ENCODE results near the gene TMEM115. TPM values are rescaled to one million over a fixed set of nuclear protein-coding genes. Genes with fewer than 3 reads are reported as not detected.

Gene TMEM115
- total and polyA plus RNA-seq, 4 donors, result 29.0 to 44.8 (median 35.9) TPM

DNA sequence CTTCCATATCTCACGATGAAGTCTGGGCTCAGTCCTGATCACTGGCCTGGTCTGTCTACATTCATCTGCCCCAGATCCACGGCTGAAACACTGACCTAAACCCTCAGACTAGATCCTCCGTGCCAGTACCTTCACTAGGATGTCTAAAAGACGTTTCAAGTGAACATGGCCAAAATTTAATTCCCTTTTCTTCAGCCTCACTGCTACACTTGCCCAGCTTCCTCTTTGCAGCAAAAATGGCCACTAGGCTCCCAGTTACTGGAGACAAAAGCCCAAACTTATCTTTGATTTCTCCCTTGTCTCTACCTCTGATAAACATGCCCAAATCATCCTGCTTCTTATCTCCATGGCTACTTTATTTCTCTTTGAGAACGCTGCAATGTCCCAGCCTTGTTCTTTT is 20.4 kb downstream of the TMEM115 start:
- Histone ChIP-seq H3K9me3 (ENCODE audit: control insufficient read depth in 4 of 4, insufficient read depth in 3 of 4, low read length in 3 of 4) (no peaks in the 10 kb centered on the region), H3K27ac (ENCODE audit: low read depth in 1 of 2, low read length in 1 of 2) (peak overlapping the region in 1 of 2 donors; percentile 96), H3K9ac (ENCODE audit: insufficient read depth in 1 of 2, low read length in 2 of 2) (peak overlapping the region in 1 of 2 donors; percentile 65), H3K36me3 (ENCODE audit: control insufficient read depth in 4 of 4, insufficient read depth in 4 of 4, low read length in 4 of 4) (peaks cover 0 to 5% (median 0%) of the 10 kb centered on the region in 4 donors), H3K4me1 (ENCODE audit: control insufficient read depth in 5 of 5, insufficient read depth in 5 of 5, low read length in 5 of 5) (peaks cover 10 to 58% (median 21%) of the 10 kb centered on the region in 5 donors), H3K27me3 (ENCODE audit: control insufficient read depth in 3 of 3, insufficient read depth in 3 of 3, low read length in 2 of 3) (peaks cover 0 to 5% (median 0%) of the 10 kb centered on the region in 3 donors), H3K4me3 (no peak overlapping the region)
- DNase-seq (no peak), ATAC-seq (ENCODE audit: insufficient read depth, low FRiP score) (no peak)
- WGBS, 2 donors, result 26 to 56% methylated on average over 5 of the region's 5 CpGs
- TF ChIP-seq, protein P1, sequence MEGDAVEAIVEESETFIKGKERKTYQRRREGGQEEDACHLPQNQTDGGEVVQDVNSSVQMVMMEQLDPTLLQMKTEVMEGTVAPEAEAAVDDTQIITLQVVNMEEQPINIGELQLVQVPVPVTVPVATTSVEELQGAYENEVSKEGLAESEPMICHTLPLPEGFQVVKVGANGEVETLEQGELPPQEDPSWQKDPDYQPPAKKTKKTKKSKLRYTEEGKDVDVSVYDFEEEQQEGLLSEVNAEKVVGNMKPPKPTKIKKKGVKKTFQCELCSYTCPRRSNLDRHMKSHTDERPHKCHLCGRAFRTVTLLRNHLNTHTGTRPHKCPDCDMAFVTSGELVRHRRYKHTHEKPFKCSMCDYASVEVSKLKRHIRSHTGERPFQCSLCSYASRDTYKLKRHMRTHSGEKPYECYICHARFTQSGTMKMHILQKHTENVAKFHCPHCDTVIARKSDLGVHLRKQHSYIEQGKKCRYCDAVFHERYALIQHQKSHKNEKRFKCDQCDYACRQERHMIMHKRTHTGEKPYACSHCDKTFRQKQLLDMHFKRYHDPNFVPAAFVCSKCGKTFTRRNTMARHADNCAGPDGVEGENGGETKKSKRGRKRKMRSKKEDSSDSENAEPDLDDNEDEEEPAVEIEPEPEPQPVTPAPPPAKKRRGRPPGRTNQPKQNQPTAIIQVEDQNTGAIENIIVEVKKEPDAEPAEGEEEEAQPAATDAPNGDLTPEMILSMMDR (IDR thresholded peaks at IDR 0.05; ENCODE audit: control extremely low read depth, extremely low read depth), result no peak

DNA sequence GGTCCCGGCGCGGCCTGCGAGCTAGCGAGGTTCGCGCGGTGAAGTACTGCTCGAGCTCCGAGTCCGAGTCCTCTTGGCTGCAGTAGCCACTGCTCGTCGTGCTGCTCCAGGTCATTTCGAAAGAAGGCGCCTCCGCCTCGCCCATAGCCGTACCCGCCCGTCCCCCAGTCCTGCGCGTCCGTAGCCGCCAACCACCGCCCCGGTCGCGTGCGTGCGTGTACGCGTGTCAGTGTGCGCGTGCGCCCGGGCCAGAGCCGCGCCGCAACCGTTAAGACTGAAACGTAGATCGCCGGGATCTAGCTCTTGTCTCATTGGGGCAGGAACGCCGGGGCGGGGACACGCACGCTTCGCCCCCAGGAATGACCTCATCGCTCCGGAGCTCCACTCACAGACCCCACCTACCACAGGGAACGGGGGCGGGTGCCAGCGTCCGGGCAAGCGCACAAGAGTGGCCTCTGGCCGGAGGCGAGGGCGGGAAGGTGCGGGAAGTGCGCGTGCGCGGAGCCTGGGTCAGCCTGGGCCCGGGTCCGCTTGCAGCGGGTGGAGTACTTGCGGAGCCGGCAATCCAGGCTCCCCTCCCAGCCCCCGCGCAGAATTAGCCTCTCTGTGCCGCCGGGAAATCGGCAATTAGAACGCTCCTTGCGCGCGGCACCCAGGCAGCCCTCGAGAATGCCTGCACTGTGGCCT is 22.0 kb downstream of the TMEM115 start:
- Histone ChIP-seq H3K9me3 (ENCODE audit: control insufficient read depth in 4 of 4, insufficient read depth in 3 of 4, low read length in 3 of 4) (no peaks in the 10 kb centered on the region), H3K9ac (ENCODE audit: insufficient read depth in 1 of 2, low read length in 2 of 2) (peak overlapping the region; percentile 63 to 89), H3K27me3 (ENCODE audit: control insufficient read depth in 3 of 3, insufficient read depth in 3 of 3, low read length in 2 of 3) (peaks cover 0 to 5% (median 0%) of the 10 kb centered on the region in 3 donors), H3K4me1 (ENCODE audit: control insufficient read depth in 5 of 5, insufficient read depth in 5 of 5, low read length in 5 of 5) (peaks cover 10 to 58% (median 21%) of the 10 kb centered on the region in 5 donors), H3K27ac (ENCODE audit: low read depth in 1 of 2, low read length in 1 of 2) (peak overlapping the region; percentile 89 to 96), H3K4me3 (peak overlapping the region; percentile 90), H3K36me3 (ENCODE audit: control insufficient read depth in 4 of 4, insufficient read depth in 4 of 4, low read length in 4 of 4) (peaks cover 0 to 7% (median 2%) of the 10 kb centered on the region in 4 donors)
- TF ChIP-seq, protein P1 (IDR thresholded peaks at IDR 0.05; ENCODE audit: control extremely low read depth, extremely low read depth), result no peak
- DNase-seq (peak; percentile 99), ATAC-seq (ENCODE audit: insufficient read depth, low FRiP score) (peak; percentile 84)
- WGBS, 2 donors, result 0% methylated on average over 77 to 79 of the region's 79 CpGs

DNA sequence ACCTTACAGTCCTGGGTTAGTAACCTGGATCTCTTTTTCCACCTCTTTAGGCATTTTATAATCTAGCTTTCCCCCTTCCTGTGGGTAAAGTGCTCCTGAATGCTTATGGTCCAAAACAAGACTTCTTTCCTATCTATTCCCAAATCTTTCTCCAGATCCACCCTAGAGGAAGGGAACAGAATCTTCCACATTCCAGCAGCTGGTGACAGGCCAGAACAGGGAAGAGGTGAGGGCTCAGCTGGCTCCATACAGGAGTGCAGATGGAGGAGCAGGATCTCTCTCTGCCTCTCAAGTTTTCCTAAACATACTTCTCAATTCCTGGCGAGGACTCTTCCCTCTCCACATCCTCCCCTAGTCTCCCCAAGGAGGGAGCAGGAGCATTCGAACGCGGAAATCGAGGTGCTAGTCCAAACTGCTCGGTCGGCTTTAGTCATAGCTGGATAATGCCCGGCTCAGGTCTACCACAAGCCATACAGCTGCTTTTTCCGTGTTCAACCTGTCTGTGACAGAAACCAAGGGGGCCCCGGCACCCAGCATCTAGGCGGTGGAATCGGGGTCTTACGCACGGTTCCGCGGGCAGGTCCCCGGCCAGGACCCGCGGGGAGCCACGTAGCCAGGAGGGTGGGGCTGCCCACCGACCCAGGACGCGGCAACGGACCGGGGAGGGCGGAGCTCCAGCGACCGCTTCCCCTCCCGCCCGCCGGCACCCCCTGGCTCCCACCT is 22.7 kb downstream of the TMEM115 start:
- H3K9ac ChIP-seq (ENCODE audit: insufficient read depth in 1 of 2, low read length in 2 of 2), result peak overlapping the region; percentile 63 to 89

More for the DNA sequence above, 22.7 kb downstream of the TMEM115 start:
- H3K27me3 ChIP-seq (ENCODE audit: control insufficient read depth in 3 of 3, insufficient read depth in 3 of 3, low read length in 2 of 3), result peaks cover 0 to 5% (median 0%) of the 10 kb centered on the region in 3 donors
- TF ChIP-seq, protein P1 (IDR thresholded peaks at IDR 0.05; ENCODE audit: control extremely low read depth, extremely low read depth), result no peak
- WGBS, 2 donors, result 1 to 3% methylated on average over 26 to 31 of the region's 31 CpGs
- peaks cover 10 to 53% (median 20%) of the 10 kb centered on the region in 5 donors for H3K4me1 ChIP-seq (ENCODE audit: control insufficient read depth in 5 of 5, insufficient read depth in 5 of 5, low read length in 5 of 5)
- H3K36me3 ChIP-seq (ENCODE audit: control insufficient read depth in 4 of 4, insufficient read depth in 4 of 4, low read length in 4 of 4), result peaks cover 4 to 13% (median 9%) of the 10 kb centered on the region in 4 donors
- peak overlapping the region; percentile 89 to 96 for H3K27ac ChIP-seq (ENCODE audit: low read depth in 1 of 2, low read length in 1 of 2)
- ATAC-seq (ENCODE audit: insufficient read depth, low FRiP score) (peak; percentile 10), DNase-seq (no peak)
- H3K9me3 ChIP-seq (ENCODE audit: control insufficient read depth in 4 of 4, insufficient read depth in 3 of 4, low read length in 3 of 4), result no peaks in the 10 kb centered on the region
- peak overlapping the region; percentile 90 for H3K4me3 ChIP-seq
